ENCODE results near the gene EYS.

EYS gene

DNA sequence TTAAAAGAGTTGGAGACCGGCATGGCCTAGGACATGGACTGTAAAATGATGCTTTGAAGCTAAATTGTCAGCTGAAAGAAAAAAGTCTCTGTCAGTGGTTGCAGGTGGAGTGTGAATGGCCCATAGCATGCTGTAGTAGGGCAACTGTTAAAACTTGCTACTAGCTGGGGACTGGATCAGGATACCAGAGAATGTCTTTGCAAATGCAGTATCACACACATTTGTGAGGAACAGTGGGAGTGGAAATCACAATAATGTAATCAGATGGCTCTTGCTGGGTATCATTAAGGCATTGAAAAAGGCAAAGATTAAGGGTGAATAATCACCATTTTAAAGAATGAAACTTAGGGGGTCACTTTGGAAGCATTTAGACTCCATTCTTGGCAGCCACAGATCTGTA, 737.9 kb downstream of the EYS start:
- Histone ChIP-seq H3K4me3 (ENCODE audit: low read length) (no peak overlapping the region), H3K9ac (ENCODE audit: low read depth, low read length) (no peak overlapping the region), H3K4me2 (ENCODE audit: low read length) (no peak overlapping the region), H3K4me1 (ENCODE audit: control insufficient read depth, insufficient read depth, low read length) (no peaks in the 10 kb centered on the region), H3K27me3 (ENCODE audit: control insufficient read depth, insufficient read depth, low read length) (no peaks in the 10 kb centered on the region), H3K36me3 (ENCODE audit: insufficient read depth, low read length) (no peaks in the 10 kb centered on the region), H3K9me3 (replicated peaks; ENCODE audit: low read length) (peaks cover 6% of the 10 kb centered on the region)

DNA sequence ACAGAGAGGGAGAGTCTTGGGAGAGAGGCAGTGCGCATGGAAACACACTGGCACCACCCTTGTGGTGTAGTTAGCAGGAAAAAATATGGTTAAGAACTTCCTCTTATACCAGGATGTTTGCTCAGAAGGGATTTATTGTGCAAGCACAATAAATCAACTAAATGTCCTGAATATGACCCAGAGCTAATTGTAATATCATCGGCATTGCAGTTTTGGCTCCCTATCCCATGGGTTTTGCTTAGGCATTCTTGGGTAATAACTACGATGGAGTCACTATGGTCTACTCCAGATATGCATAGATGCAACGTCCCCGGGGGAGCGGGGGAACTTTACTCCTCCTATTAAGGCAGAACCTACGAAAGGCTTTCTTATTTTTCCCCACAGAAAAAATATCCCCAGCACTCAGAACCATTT, 751.6 kb downstream of the EYS start:
- no peaks in the 10 kb centered on the region for H3K36me3 ChIP-seq (ENCODE audit: insufficient read depth, low read length)
- no peak overlapping the region for H3K4me2 ChIP-seq (ENCODE audit: low read length)
- no peaks in the 10 kb centered on the region for H3K9me3 ChIP-seq (replicated peaks; ENCODE audit: low read length)
- no peak overlapping the region for H3K9ac ChIP-seq (ENCODE audit: low read depth, low read length)
- H3K27me3 ChIP-seq (ENCODE audit: control insufficient read depth, insufficient read depth, low read length): no peaks in the 10 kb centered on the region
- no peaks in the 10 kb centered on the region for H3K4me1 ChIP-seq (ENCODE audit: control insufficient read depth, insufficient read depth, low read length)
- H3K4me3 ChIP-seq (ENCODE audit: low read length): no peak overlapping the region

DNA sequence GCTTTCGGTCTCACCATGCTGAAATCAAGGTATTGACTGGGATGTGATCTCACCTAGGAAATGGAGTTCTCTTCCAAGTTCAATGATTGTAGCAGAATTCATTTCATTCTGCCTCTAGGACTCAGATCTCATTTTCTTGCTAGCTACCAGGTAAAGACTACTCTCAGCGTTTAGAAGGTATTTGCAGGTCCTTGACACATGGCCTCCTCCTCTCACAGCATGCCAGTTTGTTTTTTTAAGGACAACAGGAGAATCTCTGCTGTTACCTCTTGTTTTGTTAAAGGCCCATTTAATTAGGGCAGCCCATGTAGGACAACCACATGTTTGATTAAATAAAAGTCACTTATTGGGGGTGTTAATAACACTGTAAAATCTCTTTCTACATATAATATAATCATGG, 757.8 kb downstream of the EYS start:
- Histone ChIP-seq H3K9ac (ENCODE audit: low read depth, low read length) (no peak overlapping the region), H3K4me1 (ENCODE audit: control insufficient read depth, insufficient read depth, low read length) (no peaks in the 10 kb centered on the region), H3K4me3 (ENCODE audit: low read length) (no peak overlapping the region), H3K9me3 (replicated peaks; ENCODE audit: low read length) (no peaks in the 10 kb centered on the region), H3K4me2 (ENCODE audit: low read length) (no peak overlapping the region), H3K27me3 (ENCODE audit: control insufficient read depth, insufficient read depth, low read length) (no peaks in the 10 kb centered on the region), H3K36me3 (ENCODE audit: insufficient read depth, low read length) (no peaks in the 10 kb centered on the region)

DNA sequence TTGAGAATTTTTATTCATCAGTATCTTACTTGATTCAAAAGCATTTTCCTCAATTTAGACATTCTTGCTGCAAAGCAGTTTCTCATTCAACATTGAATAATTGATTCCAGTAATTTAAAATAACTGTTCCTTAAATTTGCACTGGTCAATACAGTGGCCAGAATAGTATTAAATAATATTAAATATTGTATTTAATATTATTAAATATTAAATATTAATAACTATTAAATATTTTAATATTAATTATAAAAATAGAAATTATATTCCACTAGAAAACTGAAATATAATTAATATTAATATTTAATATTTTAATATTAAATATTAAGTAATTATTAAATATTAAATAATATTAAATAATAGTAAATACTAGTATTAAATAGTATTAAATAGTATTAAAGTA, 758.8 kb downstream of the EYS start:
- no peak overlapping the region for H3K9ac ChIP-seq (ENCODE audit: low read depth, low read length)
- H3K4me1 ChIP-seq (ENCODE audit: control insufficient read depth, insufficient read depth, low read length): no peaks in the 10 kb centered on the region
- H3K27me3 ChIP-seq (ENCODE audit: control insufficient read depth, insufficient read depth, low read length): no peaks in the 10 kb centered on the region
- no peaks in the 10 kb centered on the region for H3K36me3 ChIP-seq (ENCODE audit: insufficient read depth, low read length)
- H3K4me3 ChIP-seq (ENCODE audit: low read length): no peak overlapping the region
- no peaks in the 10 kb centered on the region for H3K9me3 ChIP-seq (replicated peaks; ENCODE audit: low read length)
- H3K4me2 ChIP-seq (ENCODE audit: low read length): no peak overlapping the region

DNA sequence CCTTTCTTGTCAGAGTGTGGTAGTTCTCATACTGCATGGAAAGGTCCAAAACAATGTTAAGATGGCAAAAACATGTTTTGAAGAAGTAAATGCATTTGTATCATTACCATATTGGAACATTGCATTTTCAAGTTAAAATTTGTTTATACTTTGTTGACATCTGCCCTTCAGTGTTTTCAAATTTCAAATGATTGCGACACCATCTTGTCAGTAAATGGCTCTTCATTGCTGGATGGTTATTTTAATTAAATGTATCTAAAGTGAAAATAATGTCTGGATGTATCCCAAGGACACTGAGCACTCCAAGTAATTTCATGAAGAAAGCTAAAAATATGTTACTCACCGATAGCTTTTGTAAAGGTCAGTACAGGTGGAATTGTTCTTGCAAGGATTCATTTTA, 761.6 kb downstream of the EYS start:
- no peak overlapping the region for H3K4me2 ChIP-seq (ENCODE audit: low read length)
- no peak overlapping the region for H3K4me3 ChIP-seq (ENCODE audit: low read length)
- no peaks in the 10 kb centered on the region for H3K4me1 ChIP-seq (ENCODE audit: control insufficient read depth, insufficient read depth, low read length)
- no peaks in the 10 kb centered on the region for H3K27me3 ChIP-seq (ENCODE audit: control insufficient read depth, insufficient read depth, low read length)
- no peaks in the 10 kb centered on the region for H3K36me3 ChIP-seq (ENCODE audit: insufficient read depth, low read length)
- no peaks in the 10 kb centered on the region for H3K9me3 ChIP-seq (replicated peaks; ENCODE audit: low read length)
- H3K9ac ChIP-seq (ENCODE audit: low read depth, low read length): no peak overlapping the region

DNA sequence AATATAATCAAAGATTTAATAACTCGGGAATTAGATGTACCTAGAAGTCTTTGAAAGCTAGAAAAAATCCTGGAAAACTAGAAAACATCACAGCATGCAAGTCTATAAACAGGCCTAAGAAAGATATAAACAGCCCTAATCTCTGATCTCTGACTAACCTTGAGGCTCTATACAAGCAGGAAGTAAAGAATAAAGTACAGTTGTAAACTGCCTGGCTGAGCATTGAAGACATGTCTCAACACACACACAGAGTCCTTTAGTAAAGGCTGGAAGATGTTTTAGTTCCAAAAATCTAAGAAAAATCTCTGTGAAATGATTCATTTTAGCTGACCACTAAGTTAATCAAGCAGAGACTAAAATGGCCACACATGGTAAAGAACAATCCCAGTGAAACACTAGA, 774.5 kb downstream of the EYS start:
- Histone ChIP-seq H3K9ac (ENCODE audit: low read depth, low read length) (no peak overlapping the region), H3K36me3 (ENCODE audit: insufficient read depth, low read length) (no peaks in the 10 kb centered on the region), H3K4me3 (ENCODE audit: low read length) (no peak overlapping the region), H3K4me1 (ENCODE audit: control insufficient read depth, insufficient read depth, low read length) (no peaks in the 10 kb centered on the region), H3K27me3 (ENCODE audit: control insufficient read depth, insufficient read depth, low read length) (no peaks in the 10 kb centered on the region), H3K9me3 (replicated peaks; ENCODE audit: low read length) (no peaks in the 10 kb centered on the region), H3K4me2 (ENCODE audit: low read length) (no peak overlapping the region)

DNA sequence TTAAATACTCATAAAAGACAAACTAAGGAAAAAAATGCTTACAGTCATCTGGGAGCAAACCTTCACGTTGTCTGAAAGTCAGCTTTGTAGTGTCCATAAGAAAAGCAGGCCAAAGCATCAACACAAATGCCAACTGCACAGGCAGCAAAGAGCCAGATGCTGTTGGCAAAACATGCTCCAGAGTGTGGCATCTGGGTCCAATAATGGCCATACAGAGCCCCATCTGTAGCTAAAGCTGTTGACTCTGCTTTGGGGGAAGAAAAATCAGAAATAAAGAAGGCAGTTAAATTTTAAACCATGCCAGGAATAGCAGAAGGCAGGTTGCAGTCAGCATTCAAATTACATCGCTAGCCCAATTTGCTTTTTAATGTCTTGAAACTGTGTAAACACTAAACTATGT, 776.3 kb downstream of the EYS start:
- H3K27me3 ChIP-seq (ENCODE audit: control insufficient read depth, insufficient read depth, low read length): no peaks in the 10 kb centered on the region
- no peak overlapping the region for H3K4me3 ChIP-seq (ENCODE audit: low read length)
- H3K4me1 ChIP-seq (ENCODE audit: control insufficient read depth, insufficient read depth, low read length): no peaks in the 10 kb centered on the region
- H3K36me3 ChIP-seq (ENCODE audit: insufficient read depth, low read length): no peaks in the 10 kb centered on the region
- no peak overlapping the region for H3K9ac ChIP-seq (ENCODE audit: low read depth, low read length)
- H3K4me2 ChIP-seq (ENCODE audit: low read length): no peak overlapping the region
- peaks cover 7% of the 10 kb centered on the region for H3K9me3 ChIP-seq (replicated peaks; ENCODE audit: low read length)

DNA sequence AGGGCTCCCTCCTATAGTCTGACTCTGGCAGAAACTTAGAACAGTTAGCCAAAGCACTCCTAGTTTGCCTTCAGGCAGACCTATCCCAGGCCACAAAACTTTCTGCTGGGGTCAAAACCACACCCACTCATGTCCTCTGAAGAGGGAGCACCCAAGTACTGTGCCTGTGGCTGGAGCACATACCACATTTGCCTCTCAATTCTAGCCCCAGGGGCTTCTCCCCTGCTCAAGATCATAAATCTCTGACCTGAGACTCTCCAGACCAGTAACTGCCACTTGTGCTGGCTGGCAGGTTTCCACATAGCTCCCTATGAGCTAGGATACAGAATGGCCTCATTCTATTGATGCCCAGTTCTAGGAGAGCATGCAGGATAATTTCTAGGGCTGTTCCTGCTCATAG, 781.0 kb downstream of the EYS start:
- H3K4me1 ChIP-seq (ENCODE audit: control insufficient read depth, insufficient read depth, low read length): no peaks in the 10 kb centered on the region
- H3K4me3 ChIP-seq (ENCODE audit: low read length): no peak overlapping the region
- H3K27me3 ChIP-seq (ENCODE audit: control insufficient read depth, insufficient read depth, low read length): no peaks in the 10 kb centered on the region
- H3K36me3 ChIP-seq (ENCODE audit: insufficient read depth, low read length): no peaks in the 10 kb centered on the region
- no peak overlapping the region for H3K9ac ChIP-seq (ENCODE audit: low read depth, low read length)
- H3K9me3 ChIP-seq (replicated peaks; ENCODE audit: low read length): peaks cover 10% of the 10 kb centered on the region
- no peak overlapping the region for H3K4me2 ChIP-seq (ENCODE audit: low read length)

DNA sequence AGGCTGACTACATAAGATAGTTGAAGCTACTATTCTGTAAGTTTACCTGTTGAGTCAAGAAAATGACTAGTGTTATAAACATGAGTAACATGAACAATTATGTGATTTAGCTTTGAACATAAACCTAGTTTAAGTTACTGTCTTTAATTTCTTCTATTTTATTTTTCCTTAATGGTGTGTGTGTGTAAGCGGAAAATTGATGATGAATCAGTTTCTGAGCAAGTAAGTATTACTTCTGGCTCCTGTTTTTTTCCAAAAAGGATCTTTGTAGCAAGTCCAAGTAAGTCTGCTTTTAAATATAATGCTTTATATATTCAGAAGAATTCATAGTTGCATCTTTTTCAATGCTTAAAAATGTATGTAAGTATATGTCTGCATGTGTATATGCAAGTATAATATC, 786.8 kb downstream of the EYS start:
- Histone ChIP-seq H3K9ac (ENCODE audit: low read depth, low read length) (no peak overlapping the region), H3K36me3 (ENCODE audit: insufficient read depth, low read length) (no peaks in the 10 kb centered on the region), H3K4me2 (ENCODE audit: low read length) (no peak overlapping the region), H3K4me1 (ENCODE audit: control insufficient read depth, insufficient read depth, low read length) (no peaks in the 10 kb centered on the region), H3K9me3 (replicated peaks; ENCODE audit: low read length) (no peaks in the 10 kb centered on the region), H3K27me3 (ENCODE audit: control insufficient read depth, insufficient read depth, low read length) (no peaks in the 10 kb centered on the region), H3K4me3 (ENCODE audit: low read length) (no peak overlapping the region)

DNA sequence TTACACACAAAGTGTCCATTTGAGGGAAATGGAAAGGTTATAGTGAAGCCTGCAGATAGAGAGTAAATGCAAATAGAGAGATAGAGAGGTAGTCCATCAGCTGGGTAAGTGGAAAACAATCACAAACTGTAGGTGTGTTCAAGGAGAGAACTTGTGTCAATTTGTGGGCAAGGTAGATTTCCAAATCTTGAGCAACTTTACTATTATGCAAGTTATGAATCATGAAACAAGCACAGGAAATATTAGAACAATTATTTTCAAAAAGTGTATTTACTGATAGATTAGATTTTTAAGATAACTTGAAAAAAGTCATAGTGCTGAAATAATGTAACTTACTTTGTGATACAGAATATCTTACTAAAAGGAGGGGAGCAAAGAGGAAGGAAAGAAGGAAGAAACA, 792.9 kb downstream of the EYS start:
- H3K4me1 ChIP-seq (ENCODE audit: control insufficient read depth, insufficient read depth, low read length): no peaks in the 10 kb centered on the region
- H3K4me3 ChIP-seq (ENCODE audit: low read length): no peak overlapping the region
- H3K9me3 ChIP-seq (replicated peaks; ENCODE audit: low read length): peaks cover 3% of the 10 kb centered on the region
- H3K9ac ChIP-seq (ENCODE audit: low read depth, low read length): no peak overlapping the region
- no peak overlapping the region for H3K4me2 ChIP-seq (ENCODE audit: low read length)
- no peaks in the 10 kb centered on the region for H3K27me3 ChIP-seq (ENCODE audit: control insufficient read depth, insufficient read depth, low read length)
- no peaks in the 10 kb centered on the region for H3K36me3 ChIP-seq (ENCODE audit: insufficient read depth, low read length)

DNA sequence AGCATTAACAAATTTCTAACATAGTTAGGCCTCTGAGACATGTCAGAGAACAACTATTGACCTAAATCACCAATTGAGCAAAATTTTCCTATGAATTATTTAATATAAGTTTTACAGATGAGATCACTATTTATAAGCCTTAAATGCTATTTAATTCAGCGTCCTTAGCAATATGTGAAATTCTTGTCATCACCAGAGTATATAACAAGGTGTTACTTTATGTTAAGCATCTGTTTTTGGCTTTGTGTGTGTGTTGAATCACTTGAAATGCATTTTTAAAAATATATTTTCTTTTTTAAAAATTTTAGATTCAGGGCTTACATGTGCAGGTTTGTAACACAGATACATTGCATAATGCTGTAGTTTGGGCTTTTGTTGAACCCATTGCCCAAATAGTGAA, 794.1 kb downstream of the EYS start:
- Histone ChIP-seq H3K27me3 (ENCODE audit: control insufficient read depth, insufficient read depth, low read length) (no peaks in the 10 kb centered on the region), H3K4me3 (ENCODE audit: low read length) (no peak overlapping the region), H3K9me3 (replicated peaks; ENCODE audit: low read length) (peaks cover 3% of the 10 kb centered on the region), H3K9ac (ENCODE audit: low read depth, low read length) (no peak overlapping the region), H3K4me2 (ENCODE audit: low read length) (no peak overlapping the region), H3K4me1 (ENCODE audit: control insufficient read depth, insufficient read depth, low read length) (no peaks in the 10 kb centered on the region), H3K36me3 (ENCODE audit: insufficient read depth, low read length) (no peaks in the 10 kb centered on the region)

DNA sequence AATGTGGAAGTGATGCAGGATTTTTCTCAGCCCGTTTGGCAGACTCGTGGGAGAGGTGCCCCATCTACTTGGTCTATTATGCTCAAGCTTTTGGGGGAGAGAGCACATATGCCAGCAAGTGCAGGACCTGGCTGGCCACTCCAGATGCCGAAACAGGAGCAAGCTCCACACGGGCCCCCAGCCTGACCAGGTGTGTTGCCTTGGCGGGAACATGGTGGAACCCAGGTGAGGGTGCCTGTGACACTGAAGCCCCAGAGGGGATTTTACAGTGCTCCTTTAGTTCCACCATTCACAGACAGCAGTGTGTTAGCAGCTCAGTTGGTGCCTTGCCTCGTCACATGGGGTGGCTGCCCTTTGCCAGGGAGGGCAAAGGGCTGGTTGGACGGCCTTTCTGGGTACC, 798.9 kb downstream of the EYS start:
- Histone ChIP-seq H3K4me3 (ENCODE audit: low read length) (no peak overlapping the region), H3K27me3 (ENCODE audit: control insufficient read depth, insufficient read depth, low read length) (no peaks in the 10 kb centered on the region), H3K9me3 (replicated peaks; ENCODE audit: low read length) (peaks cover 3% of the 10 kb centered on the region), H3K9ac (ENCODE audit: low read depth, low read length) (no peak overlapping the region), H3K4me2 (ENCODE audit: low read length) (no peak overlapping the region), H3K4me1 (ENCODE audit: control insufficient read depth, insufficient read depth, low read length) (no peaks in the 10 kb centered on the region), H3K36me3 (ENCODE audit: insufficient read depth, low read length) (no peaks in the 10 kb centered on the region)

DNA sequence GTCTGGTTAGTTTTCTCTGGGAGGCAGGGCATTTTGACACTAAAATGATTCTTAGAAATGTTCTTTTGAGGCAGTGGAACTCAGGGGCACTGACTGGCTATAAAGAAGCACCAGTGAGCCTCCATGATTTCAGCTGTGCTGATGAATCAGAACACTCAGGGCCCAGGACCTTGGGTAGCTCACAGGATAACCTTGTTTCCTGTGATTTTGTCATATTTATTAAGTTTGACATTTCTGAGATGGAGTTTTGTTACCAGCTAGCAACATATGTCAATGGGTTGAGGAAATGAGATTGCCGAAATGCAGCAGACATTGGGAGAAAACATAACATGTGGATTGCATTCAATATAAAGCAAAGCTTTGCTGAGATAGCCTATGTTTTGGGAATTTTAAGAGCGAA, 802.4 kb downstream of the EYS start:
- H3K4me1 ChIP-seq (ENCODE audit: control insufficient read depth, insufficient read depth, low read length): no peaks in the 10 kb centered on the region
- H3K36me3 ChIP-seq (ENCODE audit: insufficient read depth, low read length): no peaks in the 10 kb centered on the region
- no peaks in the 10 kb centered on the region for H3K9me3 ChIP-seq (replicated peaks; ENCODE audit: low read length)
- no peak overlapping the region for H3K4me3 ChIP-seq (ENCODE audit: low read length)
- H3K27me3 ChIP-seq (ENCODE audit: control insufficient read depth, insufficient read depth, low read length): no peaks in the 10 kb centered on the region
- no peak overlapping the region for H3K9ac ChIP-seq (ENCODE audit: low read depth, low read length)
- no peak overlapping the region for H3K4me2 ChIP-seq (ENCODE audit: low read length)

Data from skeletal muscle satellite cell (primary cell).